T-helper 17 cell (primary cell): ENCODE data around the gene PPP1R12B. TPM values are rescaled to one million over a fixed set of nuclear protein-coding genes. Genes with fewer than 3 reads are reported as not detected.
A peak's percentile ranks its signal among the peaks of the same experiment; 100 is the strongest.
"Not testable (repeated sequence)": the region's sequence is repeated elsewhere in the genome, so short reads cannot be mapped to it uniquely, and the experiment has no call there.

Experiments used
- ATAC-seq: fragments of 150-1000 bp; cut with Tn5 transposase; 2 replicates; pipeline ENCODE4 v1.10.0; 2021; ENCODE audit warnings: mild to moderate bottlenecking, moderate library complexity
- DNase-seq, 3 donors: peaks; one replicate each; pipeline versions ENCODE4 v3.0.0 to v3.0.0-alpha.2; 2020 to 2021
- H3K9me3 ChIP-seq: one replicate; pipeline ENCODE4 v1.7.0; 2013; ENCODE audit warnings: low read length, mild to moderate bottlenecking; ENCODE audit not compliant: control insufficient read depth, poor library complexity, severe bottlenecking
- H3K27ac Mint-ChIP-seq: one replicate; pipeline ENCODE4 v1.8.0; 2022; ENCODE audit warnings: mild to moderate bottlenecking, moderate library complexity, mixed read lengths
- H3K27me3 Mint-ChIP-seq: one replicate; pipeline ENCODE4 v1.8.0; 2022; ENCODE audit warnings: mixed read lengths
- H3K36me3 Mint-ChIP-seq: one replicate; pipeline ENCODE4 v1.8.0; 2022; ENCODE audit warnings: low read depth, mixed read lengths
- H3K4me1 Mint-ChIP-seq: one replicate; pipeline ENCODE4 v1.8.0; 2022; ENCODE audit warnings: mild to moderate bottlenecking, mixed read lengths
- H3K4me3 Mint-ChIP-seq: one replicate; pipeline ENCODE4 v1.8.0; 2022; ENCODE audit warnings: mild to moderate bottlenecking, moderate library complexity, mixed read lengths
- total RNA-seq, 4 donors: library from RNA in 2 of 4; stranded (reverse) in 2 of 4; gene quantifications; one replicate each; pipeline ENCODE4 v1.2.3 and lab custom pipeline; 2022 to 2026

The PPP1R12B gene
- total RNA-seq, 2 donors from 2014 or later, result 28.6 to 30.4 TPM

GRCh38 chr1:202625416-202626360 lies 277.2 kb downstream of the PPP1R12B start:
- ATAC-seq, result peak; percentile 59
- H3K27ac Mint-ChIP-seq, result no peak overlapping the region
- peaks cover 5% of the 10 kb centered on the region for H3K27me3 Mint-ChIP-seq
- no peaks in the 10 kb centered on the region for H3K9me3 ChIP-seq
- no peaks in the 10 kb centered on the region for H3K36me3 Mint-ChIP-seq
- DNase-seq, result peak; percentile 30 to 41 (median 31)
- H3K4me3 Mint-ChIP-seq, result peak overlapping the region; percentile 67
- H3K4me1 Mint-ChIP-seq, result peaks cover 34% of the 10 kb centered on the region

GRCh38 chr1:202627036-202627435 lies 278.5 kb downstream of the PPP1R12B start:
- H3K4me3 Mint-ChIP-seq, H3K27me3 Mint-ChIP-seq, ATAC-seq, H3K36me3 Mint-ChIP-seq, DNase-seq, H3K9me3 ChIP-seq, H3K27ac Mint-ChIP-seq: not testable (repeated sequence)
- H3K4me1 Mint-ChIP-seq, result peaks cover 41% of the 10 kb centered on the region

GRCh38 chr1:202627841-202628565 lies 279.5 kb downstream of the PPP1R12B start:
- no peak for ATAC-seq
- peaks cover 16% of the 10 kb centered on the region for H3K27me3 Mint-ChIP-seq
- no peak for DNase-seq
- H3K9me3 ChIP-seq, result no peaks in the 10 kb centered on the region
- peaks cover 41% of the 10 kb centered on the region for H3K4me1 Mint-ChIP-seq
- no peak overlapping the region for H3K27ac Mint-ChIP-seq
- no peaks in the 10 kb centered on the region for H3K36me3 Mint-ChIP-seq
- peak overlapping the region; percentile 76 for H3K4me3 Mint-ChIP-seq

- Mint-ChIP-seq H3K27me3 (peaks cover 20% of the 10 kb centered on the region), H3K4me1 (peaks cover 39% of the 10 kb centered on the region), H3K36me3 (no peaks in the 10 kb centered on the region), H3K27ac (no peak overlapping the region), H3K4me3 (peak overlapping the region; percentile 76)
- no peak for DNase-seq
- no peaks in the 10 kb centered on the region for H3K9me3 ChIP-seq
- no peak for ATAC-seq
Observed at GRCh38 chr1:202628646-202629215, 280.2 kb downstream of the PPP1R12B start.

GRCh38 chr1:202629257-202629811 lies 280.8 kb downstream of the PPP1R12B start:
- H3K27ac Mint-ChIP-seq, H3K36me3 Mint-ChIP-seq, DNase-seq, H3K9me3 ChIP-seq: not testable (repeated sequence)
- ATAC-seq, result peak; percentile 96
- Mint-ChIP-seq H3K4me1 (peaks cover 39% of the 10 kb centered on the region), H3K4me3 (peak overlapping the region; percentile 76), H3K27me3 (peaks cover 20% of the 10 kb centered on the region)

- not testable (repeated sequence) for ATAC-seq, DNase-seq, H3K36me3 Mint-ChIP-seq, H3K27ac Mint-ChIP-seq, H3K4me3 Mint-ChIP-seq, H3K9me3 ChIP-seq
- H3K4me1 Mint-ChIP-seq, result peaks cover 39% of the 10 kb centered on the region
- peaks cover 20% of the 10 kb centered on the region for H3K27me3 Mint-ChIP-seq
Observed at GRCh38 chr1:202630096-202630495, 281.6 kb downstream of the PPP1R12B start.

- Mint-ChIP-seq H3K4me1 (peaks cover 38% of the 10 kb centered on the region), H3K27me3 (peaks cover 20% of the 10 kb centered on the region), H3K27ac (no peak overlapping the region), H3K4me3 (no peak overlapping the region), H3K36me3 (no peaks in the 10 kb centered on the region)
- DNase-seq, result no peak
- no peaks in the 10 kb centered on the region for H3K9me3 ChIP-seq
- no peak for ATAC-seq
Observed at GRCh38 chr1:202630541-202630940, 282.0 kb downstream of the PPP1R12B start.

- H3K27me3 Mint-ChIP-seq, result peaks cover 21% of the 10 kb centered on the region
Observed at GRCh38 chr1:202631076-202631923, 282.8 kb downstream of the PPP1R12B start.

GRCh38 chr1:202632241-202632640 lies 283.7 kb downstream of the PPP1R12B start:
- no peak for ATAC-seq

More at GRCh38 chr1:202631076-202631923, 282.8 kb downstream of the PPP1R12B start:
- Mint-ChIP-seq H3K4me1 (peaks cover 34% of the 10 kb centered on the region), H3K36me3 (no peaks in the 10 kb centered on the region), H3K4me3 (peak overlapping the region; percentile 58), H3K27ac (peak overlapping the region; percentile 49)
- H3K9me3 ChIP-seq, result no peaks in the 10 kb centered on the region
- ATAC-seq, result no peak
- no peak for DNase-seq

GRCh38 chr1:202636171-202636570 lies 287.7 kb downstream of the PPP1R12B start:
- H3K27ac Mint-ChIP-seq, H3K36me3 Mint-ChIP-seq, DNase-seq, H3K4me3 Mint-ChIP-seq, H3K9me3 ChIP-seq, H3K4me1 Mint-ChIP-seq, ATAC-seq: not testable (repeated sequence)
- H3K27me3 Mint-ChIP-seq, result peaks cover 68% of the 10 kb centered on the region

More at GRCh38 chr1:202632241-202632640, 283.7 kb downstream of the PPP1R12B start:
- peak overlapping the region; percentile 49 for H3K27ac Mint-ChIP-seq
- no peaks in the 10 kb centered on the region for H3K36me3 Mint-ChIP-seq
- H3K9me3 ChIP-seq, result no peaks in the 10 kb centered on the region
- no peak overlapping the region for H3K4me3 Mint-ChIP-seq
- no peak for DNase-seq
- H3K4me1 Mint-ChIP-seq, result peaks cover 32% of the 10 kb centered on the region
- H3K27me3 Mint-ChIP-seq, result peaks cover 31% of the 10 kb centered on the region

- H3K4me3 Mint-ChIP-seq, H3K27ac Mint-ChIP-seq, ATAC-seq, H3K4me1 Mint-ChIP-seq, DNase-seq, H3K36me3 Mint-ChIP-seq, H3K9me3 ChIP-seq: not testable (repeated sequence)
- peaks cover 68% of the 10 kb centered on the region for H3K27me3 Mint-ChIP-seq
Observed at GRCh38 chr1:202637321-202638018, 289.0 kb downstream of the PPP1R12B start.
